ENCODE results near the gene MMP7. TPM values are rescaled to one million over a fixed set of nuclear protein-coding genes. Genes with fewer than 3 reads are reported as not detected.

The MMP7 gene
- total RNA-seq, 4 donors from 2014 or later, result 0.98 to 99.8 (median 4.7) TPM

- no peak for TF ChIP-seq CTCF (IDR thresholded peaks at IDR 0.05; ENCODE audit: low read depth)
Observed at GRCh38 chr11:102544594-102544993, 14.0 kb upstream of the MMP7 start.

- TF ChIP-seq CTCF (IDR thresholded peaks at IDR 0.05; ENCODE audit: low read depth), result no peak
Observed at GRCh38 chr11:102539567-102539966, 9.0 kb upstream of the MMP7 start.

GRCh38 chr11:102538932-102539331, 8.4 kb upstream of the MMP7 start:
- no peak for TF ChIP-seq CTCF (IDR thresholded peaks at IDR 0.05; ENCODE audit: low read depth)

GRCh38 chr11:102534261-102534872, 3.8 kb upstream of the MMP7 start:
- TF ChIP-seq CTCF (IDR thresholded peaks at IDR 0.05; ENCODE audit: low read depth), result no peak

GRCh38 chr11:102528618-102529017, 1.9 kb downstream of the MMP7 start:
- TF ChIP-seq CTCF (IDR thresholded peaks at IDR 0.05; ENCODE audit: low read depth), result no peak

GRCh38 chr11:102527684-102528083, 2.9 kb downstream of the MMP7 start:
- TF ChIP-seq CTCF (IDR thresholded peaks at IDR 0.05; ENCODE audit: low read depth), result no peak

- TF ChIP-seq CTCF (IDR thresholded peaks at IDR 0.05; ENCODE audit: low read depth), result no peak
Observed at GRCh38 chr11:102527041-102527440, 3.5 kb downstream of the MMP7 start.
